IPS-20b (cell line): ENCODE results near the gene CPOX.

Experiments
- H3K27ac ChIP-seq: one replicate; pipeline ENCODE4 v1.5.1; 2013; ENCODE audit warnings: low read length
- H3K27me3 ChIP-seq: 2 replicates; pipeline ENCODE4 v1.6.1; 2013; ENCODE audit warnings: mild to moderate bottlenecking, low read length, inconsistent platforms; ENCODE audit not compliant: insufficient read depth
- H3K36me3 ChIP-seq: 2 replicates; pipeline ENCODE4 v1.6.1; 2013; ENCODE audit warnings: low read depth, mild to moderate bottlenecking, inconsistent platforms, low read length, moderate library complexity; ENCODE audit not compliant: insufficient read depth
- H3K4me1 ChIP-seq: 2 replicates; pipeline ENCODE4 v1.6.1; 2013; ENCODE audit warnings: mild to moderate bottlenecking, control low read depth, inconsistent platforms, low read length, moderate library complexity; ENCODE audit not compliant: insufficient read depth
- H3K4me3 ChIP-seq: 2 replicates; pipeline ENCODE4 v1.5.1; 2013; ENCODE audit warnings: mild to moderate bottlenecking, low read length, inconsistent platforms
- H3K9ac ChIP-seq: 2 replicates; pipeline ENCODE4 v1.6.1; 2013; ENCODE audit warnings: low read depth, mild to moderate bottlenecking, inconsistent platforms, low read length, moderate library complexity
- H3K9me3 ChIP-seq: 2 replicates; pipeline ENCODE4 v1.6.1; 2013; ENCODE audit warnings: mild to moderate bottlenecking, low read depth, low read length, inconsistent platforms; ENCODE audit not compliant: insufficient read depth

Gene CPOX

DNA sequence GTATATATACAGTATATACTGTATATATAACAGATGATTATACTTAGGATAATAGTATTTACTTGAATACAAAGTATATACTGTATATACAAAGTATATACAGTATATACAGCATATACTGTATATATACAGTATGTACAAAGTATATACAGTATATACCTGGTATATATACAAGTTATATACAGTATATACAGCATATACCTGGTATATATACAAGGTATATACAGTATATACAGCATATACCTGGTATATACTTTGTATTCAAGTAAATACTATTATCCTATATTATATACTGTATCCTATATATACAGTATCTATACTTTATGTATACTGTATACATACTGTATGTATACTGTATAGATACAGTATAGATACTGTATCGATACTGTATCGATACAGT lies 14.6 kb upstream of the CPOX start:
- H3K4me1 ChIP-seq, result no peaks in the 10 kb centered on the region
- H3K27ac ChIP-seq, result no peak overlapping the region
- no peaks in the 10 kb centered on the region for H3K36me3 ChIP-seq
- H3K9me3 ChIP-seq, result no peaks in the 10 kb centered on the region
- no peaks in the 10 kb centered on the region for H3K27me3 ChIP-seq
- no peak overlapping the region for H3K4me3 ChIP-seq
- H3K9ac ChIP-seq, result no peak overlapping the region

DNA sequence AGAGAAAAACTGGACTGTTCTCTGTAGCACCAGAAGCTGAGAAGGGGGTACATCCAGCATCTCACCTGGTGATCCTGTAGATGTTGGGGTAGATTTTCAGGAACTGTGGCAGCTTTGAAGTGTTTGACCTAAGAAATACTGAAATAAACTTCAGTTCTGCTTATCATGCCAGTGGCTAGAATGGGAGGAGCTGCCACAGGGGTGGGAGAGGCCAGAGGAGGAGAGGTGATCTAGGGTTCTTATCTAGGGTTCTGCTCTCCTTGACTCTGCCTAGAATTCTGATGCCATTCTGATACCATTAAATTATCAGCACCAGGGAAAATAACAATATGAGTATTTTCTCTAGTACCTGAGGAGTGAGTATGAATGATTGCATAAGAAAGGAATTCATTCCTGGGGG lies 10.2 kb upstream of the CPOX start:
- H3K9ac ChIP-seq, result no peak overlapping the region

DNA sequence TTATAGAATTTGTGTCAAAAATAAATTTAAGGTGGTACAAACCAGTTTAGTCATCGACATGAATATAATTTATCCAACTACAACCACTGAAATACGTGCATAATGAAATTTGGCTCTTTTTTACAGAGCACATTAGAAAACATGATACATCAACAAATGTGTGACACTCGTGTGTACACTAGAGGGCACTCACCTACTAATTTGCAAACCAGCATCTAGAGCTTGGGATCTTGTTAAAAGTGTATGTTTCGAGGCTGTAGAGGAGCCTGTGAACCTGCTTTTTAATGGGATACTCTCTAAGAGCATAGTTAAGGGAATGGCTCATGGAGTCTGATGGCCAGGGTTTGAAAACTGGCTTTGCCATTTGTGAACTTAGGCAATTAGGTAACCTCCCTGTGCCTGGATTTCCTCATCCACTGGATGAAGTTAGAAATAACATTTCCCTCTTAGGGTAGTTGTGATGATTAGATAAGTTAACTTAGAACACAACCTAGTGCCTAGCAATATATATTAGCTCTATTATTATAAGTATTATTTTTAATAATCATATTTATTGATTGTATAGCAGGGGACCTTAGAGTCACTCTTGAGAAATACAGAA lies 8.8 kb upstream of the CPOX start:
- H3K9ac ChIP-seq, result no peak overlapping the region
- no peak overlapping the region for H3K4me3 ChIP-seq
- H3K27ac ChIP-seq, result no peak overlapping the region
- H3K9me3 ChIP-seq, result no peaks in the 10 kb centered on the region
- no peaks in the 10 kb centered on the region for H3K36me3 ChIP-seq
- H3K4me1 ChIP-seq, result no peaks in the 10 kb centered on the region
- H3K27me3 ChIP-seq, result no peaks in the 10 kb centered on the region

More for the DNA sequence above, 10.2 kb upstream of the CPOX start:
- Histone ChIP-seq H3K9me3 (no peaks in the 10 kb centered on the region), H3K27ac (no peak overlapping the region), H3K36me3 (no peaks in the 10 kb centered on the region), H3K27me3 (no peaks in the 10 kb centered on the region), H3K4me1 (no peaks in the 10 kb centered on the region), H3K4me3 (no peak overlapping the region)

DNA sequence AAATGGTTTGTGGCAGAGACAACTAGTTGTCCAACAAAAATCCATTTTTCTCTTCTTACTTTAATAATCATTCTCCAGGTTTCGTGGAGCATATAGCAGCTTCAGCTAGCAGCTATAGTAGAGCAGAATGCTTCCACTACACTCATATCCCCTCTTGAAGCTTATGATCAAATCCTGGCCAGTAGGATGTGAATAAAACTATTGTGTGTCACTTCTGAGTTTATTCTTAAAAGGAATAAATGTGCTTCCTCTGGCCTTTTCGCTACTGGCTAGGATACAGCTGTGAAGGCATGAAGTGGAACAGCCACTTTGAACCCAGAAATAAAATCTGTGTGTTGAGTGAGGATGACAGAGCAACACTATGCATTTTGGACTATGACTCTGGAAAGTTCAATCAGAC lies 7.8 kb upstream of the CPOX start:
- no peaks in the 10 kb centered on the region for H3K9me3 ChIP-seq
- H3K9ac ChIP-seq, result no peak overlapping the region
- H3K4me1 ChIP-seq, result no peaks in the 10 kb centered on the region
- H3K27me3 ChIP-seq, result no peaks in the 10 kb centered on the region
- no peak overlapping the region for H3K27ac ChIP-seq
- H3K36me3 ChIP-seq, result no peaks in the 10 kb centered on the region
- no peak overlapping the region for H3K4me3 ChIP-seq

DNA sequence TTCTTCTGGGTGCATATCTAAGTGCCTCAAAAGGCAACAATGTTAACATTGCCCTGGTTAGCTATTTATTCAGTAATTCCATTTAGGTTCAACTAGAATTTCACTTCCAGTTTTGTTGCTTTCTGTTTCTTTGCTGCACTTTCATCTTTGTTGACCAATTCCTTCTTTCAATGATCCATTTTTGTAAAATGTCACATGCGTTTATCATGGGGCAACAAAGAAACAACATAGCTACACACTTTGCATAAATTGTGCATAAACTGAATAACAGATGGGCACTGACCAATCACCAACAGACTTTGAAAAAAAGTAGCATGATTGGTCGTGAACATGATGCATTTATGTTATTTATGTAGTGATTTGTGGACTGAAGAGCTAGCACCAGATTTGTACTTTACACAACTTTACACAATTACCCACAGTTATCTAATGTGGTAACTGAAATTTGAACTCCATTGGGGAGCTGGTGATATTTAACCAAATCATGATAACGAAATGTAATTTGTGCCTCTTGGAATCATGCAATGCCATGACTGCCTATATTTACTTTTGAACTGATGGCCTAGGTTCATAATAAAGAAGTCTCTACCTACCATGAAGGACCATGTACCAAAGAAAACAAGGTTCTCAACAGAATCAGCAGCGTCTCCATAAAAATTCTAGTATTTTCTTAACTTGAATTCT lies 7.1 kb upstream of the CPOX start:
- H3K9me3 ChIP-seq, result no peaks in the 10 kb centered on the region
- no peaks in the 10 kb centered on the region for H3K27me3 ChIP-seq
- no peak overlapping the region for H3K4me3 ChIP-seq

DNA sequence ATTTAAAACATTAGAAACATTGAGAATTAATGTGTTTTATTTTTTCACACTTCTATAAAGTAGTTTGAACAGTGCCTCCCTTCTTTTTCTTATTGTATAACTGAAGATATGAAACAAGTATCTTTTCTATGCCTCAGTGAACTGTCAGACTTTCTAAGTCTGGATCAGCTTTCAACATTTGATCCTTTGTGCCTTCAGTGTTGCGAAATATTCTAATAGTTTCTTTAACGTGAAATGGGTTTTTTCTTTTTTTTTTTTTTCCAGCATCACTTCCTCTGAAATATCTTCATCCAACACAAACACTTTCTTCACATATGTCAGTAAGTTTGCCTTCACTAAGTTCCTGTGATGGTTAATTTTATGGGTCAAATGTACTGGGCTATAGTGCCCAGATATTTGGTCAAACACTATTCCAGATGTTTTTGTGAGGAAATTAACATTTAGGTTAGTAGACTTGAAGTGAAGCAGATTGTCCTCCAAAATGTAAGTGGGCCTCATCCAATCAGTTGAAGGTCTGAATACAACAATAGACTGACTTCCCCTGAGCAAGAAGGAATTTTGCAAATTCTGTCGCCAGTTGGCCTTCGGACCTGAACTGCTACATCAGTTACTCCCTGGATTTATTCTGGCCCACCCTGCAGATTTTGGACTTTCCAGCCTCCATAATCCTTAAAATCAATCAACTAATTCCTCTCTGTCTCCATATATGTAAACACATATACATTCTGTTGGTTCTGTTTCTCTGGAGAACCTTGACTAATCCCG lies 6.4 kb upstream of the CPOX start:
- Histone ChIP-seq H3K36me3 (no peaks in the 10 kb centered on the region), H3K4me3 (no peak overlapping the region), H3K9ac (no peak overlapping the region), H3K27ac (no peak overlapping the region), H3K4me1 (no peaks in the 10 kb centered on the region), H3K27me3 (no peaks in the 10 kb centered on the region), H3K9me3 (no peaks in the 10 kb centered on the region)

More for the DNA sequence above, 7.1 kb upstream of the CPOX start:
- H3K27ac ChIP-seq, result no peak overlapping the region
- no peaks in the 10 kb centered on the region for H3K36me3 ChIP-seq
- no peaks in the 10 kb centered on the region for H3K4me1 ChIP-seq
- H3K9ac ChIP-seq, result no peak overlapping the region

DNA sequence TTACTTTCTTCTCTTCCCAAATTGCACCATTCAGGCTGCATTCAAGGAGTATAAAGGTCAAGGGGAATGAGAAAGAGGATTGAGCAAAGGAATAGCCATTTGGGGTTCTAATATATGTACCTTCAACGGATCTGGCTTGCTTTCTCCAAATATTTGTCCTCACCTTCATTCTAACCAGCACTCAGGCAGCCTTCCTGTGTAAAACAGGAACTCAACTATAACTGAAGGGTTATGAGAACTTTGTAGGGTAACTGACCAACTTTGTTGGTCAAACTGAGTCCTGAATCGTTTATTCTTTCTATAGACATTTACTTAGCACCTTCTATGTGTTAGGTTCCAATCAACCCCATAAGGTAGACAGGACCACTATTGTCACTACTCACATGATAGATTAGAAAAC lies 5.1 kb upstream of the CPOX start:
- Histone ChIP-seq H3K36me3 (no peaks in the 10 kb centered on the region), H3K27ac (no peak overlapping the region), H3K4me3 (no peak overlapping the region), H3K27me3 (no peaks in the 10 kb centered on the region), H3K4me1 (no peaks in the 10 kb centered on the region), H3K9me3 (no peaks in the 10 kb centered on the region), H3K9ac (no peak overlapping the region)

DNA sequence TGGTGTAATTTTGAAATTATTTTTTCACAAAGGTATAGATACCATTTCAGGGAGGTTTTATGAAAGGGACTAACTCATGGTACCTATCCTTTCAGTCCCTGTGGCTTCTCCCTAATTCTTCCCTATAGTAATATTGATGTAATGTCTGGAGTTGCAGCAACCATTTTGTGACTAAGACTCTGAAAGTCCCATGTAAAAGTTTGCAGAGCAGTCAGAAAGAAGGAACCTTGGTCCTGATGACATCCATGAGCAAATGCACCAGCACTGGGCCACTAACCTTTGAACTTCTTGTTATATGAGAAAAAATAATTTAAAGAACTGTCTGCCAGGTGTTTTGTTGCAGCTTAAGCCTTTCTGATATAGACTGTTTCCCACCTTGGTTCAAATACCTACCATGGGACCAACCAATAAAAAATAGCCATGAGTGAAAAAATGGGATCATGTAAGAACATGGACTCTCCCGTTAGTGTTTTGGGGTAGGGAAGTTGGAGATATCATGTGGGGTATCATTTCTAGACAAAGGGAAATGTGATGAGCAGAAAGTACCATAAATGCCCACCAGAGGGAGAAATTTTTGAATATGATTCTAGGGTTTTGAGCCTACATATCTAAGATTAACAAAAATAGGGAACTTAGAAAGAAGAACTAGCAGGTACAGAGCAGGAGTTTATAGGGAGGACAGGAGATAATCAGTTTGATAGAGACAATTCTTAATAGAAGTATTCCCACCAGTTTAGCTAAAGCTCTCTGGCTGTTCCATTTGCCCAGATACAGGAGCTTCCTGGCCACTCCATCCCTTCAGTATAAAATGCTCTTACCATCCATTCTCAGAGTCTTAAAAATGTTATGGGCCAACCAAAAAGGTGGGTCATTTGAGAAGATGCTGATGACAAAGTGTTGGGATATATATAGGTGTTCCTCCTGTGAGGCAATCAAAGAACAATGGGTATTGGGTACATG lies 3.4 kb upstream of the CPOX start:
- Histone ChIP-seq H3K36me3 (no peaks in the 10 kb centered on the region), H3K4me3 (no peak overlapping the region), H3K9me3 (no peaks in the 10 kb centered on the region), H3K9ac (no peak overlapping the region), H3K4me1 (peaks cover 6% of the 10 kb centered on the region; the same call in 1 of the 2 replicates), H3K27ac (no peak overlapping the region), H3K27me3 (no peaks in the 10 kb centered on the region)

DNA sequence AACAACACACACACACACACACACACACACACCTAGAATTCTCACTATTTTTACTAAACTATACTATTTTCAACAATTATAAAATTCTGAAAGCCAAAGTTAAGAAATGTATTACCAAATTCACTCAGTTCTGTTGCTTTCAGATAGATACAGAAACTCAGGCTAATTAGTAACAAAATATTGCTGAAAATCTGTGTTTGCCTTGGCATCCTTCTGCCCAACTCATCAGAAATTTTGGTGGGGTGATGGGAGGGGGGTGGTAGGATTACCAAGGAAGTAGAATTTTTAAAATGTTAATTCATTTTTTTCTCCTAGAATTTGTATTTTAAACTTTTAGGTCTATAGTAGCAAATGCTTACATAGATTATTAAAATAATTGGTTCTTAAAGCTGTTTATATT lies 2.7 kb upstream of the CPOX start:
- Histone ChIP-seq H3K27me3 (no peaks in the 10 kb centered on the region), H3K27ac (no peak overlapping the region), H3K4me1 (peaks cover 6% of the 10 kb centered on the region; the same call in 1 of the 2 replicates), H3K4me3 (no peak overlapping the region), H3K9me3 (no peaks in the 10 kb centered on the region), H3K36me3 (peaks cover 4% of the 10 kb centered on the region), H3K9ac (no peak overlapping the region)

DNA sequence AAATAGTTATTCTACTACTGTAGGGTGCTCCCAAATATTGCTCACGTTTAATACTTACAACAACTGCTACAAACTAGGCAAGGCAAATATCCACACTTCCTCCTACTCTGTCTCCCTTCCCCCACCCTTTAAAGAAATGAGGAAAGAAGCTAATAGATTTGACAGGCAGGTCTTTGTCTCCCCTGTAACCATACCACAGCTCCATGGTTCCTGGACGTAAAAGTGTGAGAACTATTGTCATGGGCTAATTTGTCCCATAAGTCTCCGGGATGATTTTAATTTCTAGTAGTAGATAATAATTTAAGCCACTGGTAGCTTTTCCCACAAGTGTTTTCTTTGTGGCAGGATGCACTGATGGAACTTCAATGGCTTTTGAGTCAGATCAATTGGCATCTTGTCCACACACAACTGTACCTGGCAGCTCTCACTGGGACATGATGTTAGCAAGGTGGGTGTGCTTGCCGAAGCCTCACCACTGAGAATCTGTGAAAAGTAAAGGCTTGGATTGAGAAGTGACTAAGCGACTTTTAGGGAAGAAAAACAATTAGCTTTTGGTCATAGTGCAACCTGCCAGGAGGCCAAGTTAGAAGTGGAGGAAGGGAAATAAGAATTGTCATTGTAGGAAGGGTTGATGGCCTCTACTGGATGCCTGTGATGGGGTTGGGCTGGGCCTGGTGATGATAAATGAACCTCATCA lies 1.4 kb upstream of the CPOX start:
- no peak overlapping the region for H3K9ac ChIP-seq
- peaks cover 6% of the 10 kb centered on the region; the same call in 1 of the 2 replicates for H3K4me1 ChIP-seq
- no peak overlapping the region for H3K4me3 ChIP-seq
- H3K9me3 ChIP-seq, result no peaks in the 10 kb centered on the region
- H3K27me3 ChIP-seq, result no peaks in the 10 kb centered on the region
- peaks cover 16% of the 10 kb centered on the region for H3K36me3 ChIP-seq
- H3K27ac ChIP-seq, result no peak overlapping the region
